Glutamatergic neuron (in vitro differentiated cells): ENCODE measurements around the gene PPP6R3. TPM values are rescaled to one million over a fixed set of nuclear protein-coding genes. Genes with fewer than 3 reads are reported as not detected.

Experiments used
- DNase-seq: peaks from one replicate; pipeline ENCODE4 v3.0.0; 2022
- H3K27ac Mint-ChIP-seq: one replicate; pipeline ENCODE4 v1.8.0; 2020; ENCODE audit warnings: mild to moderate bottlenecking, mixed read lengths, inconsistent platforms; ENCODE audit not compliant: unreplicated experiment
- H3K27me3 Mint-ChIP-seq: one replicate; pipeline ENCODE4 v1.8.0; 2020; ENCODE audit warnings: mild to moderate bottlenecking, moderate library complexity, mixed read lengths, inconsistent platforms; ENCODE audit not compliant: unreplicated experiment
- H3K36me3 Mint-ChIP-seq: one replicate; pipeline ENCODE4 v1.8.0; 2020; ENCODE audit warnings: mild to moderate bottlenecking, mixed read lengths, inconsistent platforms; ENCODE audit not compliant: unreplicated experiment
- H3K4me1 Mint-ChIP-seq: one replicate; pipeline ENCODE4 v1.8.0; 2020; ENCODE audit warnings: mild to moderate bottlenecking, low read depth, mixed read lengths, inconsistent platforms; ENCODE audit not compliant: unreplicated experiment
- H3K4me3 Mint-ChIP-seq: one replicate; pipeline ENCODE4 v1.8.0; 2020; ENCODE audit warnings: mild to moderate bottlenecking, mixed read lengths, inconsistent platforms; ENCODE audit not compliant: unreplicated experiment
- H3K9me3 Mint-ChIP-seq: one replicate; pipeline ENCODE4 v1.8.0; 2020; ENCODE audit warnings: mild to moderate bottlenecking, moderate library complexity, mixed read lengths, inconsistent platforms; ENCODE audit not compliant: unreplicated experiment
- total RNA-seq: library from RNA; stranded (reverse); fragmentation: NEBNext Ultra II Directional; extraction: Animal tissue kit (Norgen Biotek cat#: 25700); gene quantifications from one replicate; pipeline ENCODE4 v1.2.1, GENCODE V29; 2021; ENCODE audit not compliant: unreplicated experiment
- TF ChIP-seq, protein P1 (sequence below): fragments of 200-600 bp; sonication (generic); IDR thresholded peaks from one replicate; pipeline ENCODE4 v1.5.0; 2021; ENCODE audit not compliant: partially characterized antibody, unreplicated experiment

The PPP6R3 gene
- total RNA-seq, 1 donor from 2014 or later: 312 TPM

DNA sequence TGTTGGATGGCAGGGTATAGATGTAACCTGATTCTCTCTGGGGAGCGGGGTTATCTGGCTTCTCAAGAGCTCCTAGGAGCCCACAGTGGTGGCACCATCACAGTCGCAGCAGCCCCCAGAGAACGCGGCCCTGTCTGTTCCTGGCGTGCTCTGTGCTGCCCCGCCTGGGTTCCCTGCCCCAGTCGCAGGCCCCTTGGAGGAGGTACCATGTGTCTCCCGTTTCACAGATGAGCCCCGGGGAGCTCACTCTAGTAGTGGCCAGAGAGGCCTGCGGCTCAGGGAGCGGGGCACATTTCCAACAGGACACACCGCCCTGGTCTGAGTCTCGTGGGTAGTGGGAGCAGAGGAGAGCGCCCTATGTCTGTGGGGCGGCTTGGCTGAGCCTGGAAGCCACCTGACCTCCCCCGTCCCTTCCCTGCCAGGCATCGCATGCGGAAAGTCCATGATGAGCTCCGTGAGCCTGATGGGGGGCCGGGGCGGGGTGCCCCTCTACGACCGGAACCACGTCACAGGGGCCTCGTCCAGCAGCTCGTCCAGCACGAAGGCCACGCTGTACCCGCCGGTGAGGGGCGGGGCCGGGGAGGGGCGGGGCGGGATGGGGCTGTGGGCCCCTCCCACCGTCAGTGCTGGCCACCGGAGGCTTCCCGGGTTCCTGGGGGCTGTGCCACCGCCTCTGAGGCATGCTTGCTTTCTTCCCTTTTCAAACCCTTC is 21.0 kb upstream of the PPP6R3 start:
- H3K4me1 Mint-ChIP-seq: peaks cover 22% of the 10 kb centered on the region
- TF ChIP-seq, protein P1, sequence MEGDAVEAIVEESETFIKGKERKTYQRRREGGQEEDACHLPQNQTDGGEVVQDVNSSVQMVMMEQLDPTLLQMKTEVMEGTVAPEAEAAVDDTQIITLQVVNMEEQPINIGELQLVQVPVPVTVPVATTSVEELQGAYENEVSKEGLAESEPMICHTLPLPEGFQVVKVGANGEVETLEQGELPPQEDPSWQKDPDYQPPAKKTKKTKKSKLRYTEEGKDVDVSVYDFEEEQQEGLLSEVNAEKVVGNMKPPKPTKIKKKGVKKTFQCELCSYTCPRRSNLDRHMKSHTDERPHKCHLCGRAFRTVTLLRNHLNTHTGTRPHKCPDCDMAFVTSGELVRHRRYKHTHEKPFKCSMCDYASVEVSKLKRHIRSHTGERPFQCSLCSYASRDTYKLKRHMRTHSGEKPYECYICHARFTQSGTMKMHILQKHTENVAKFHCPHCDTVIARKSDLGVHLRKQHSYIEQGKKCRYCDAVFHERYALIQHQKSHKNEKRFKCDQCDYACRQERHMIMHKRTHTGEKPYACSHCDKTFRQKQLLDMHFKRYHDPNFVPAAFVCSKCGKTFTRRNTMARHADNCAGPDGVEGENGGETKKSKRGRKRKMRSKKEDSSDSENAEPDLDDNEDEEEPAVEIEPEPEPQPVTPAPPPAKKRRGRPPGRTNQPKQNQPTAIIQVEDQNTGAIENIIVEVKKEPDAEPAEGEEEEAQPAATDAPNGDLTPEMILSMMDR: no peak
- peaks cover 11% of the 10 kb centered on the region for H3K27me3 Mint-ChIP-seq
- H3K4me3 Mint-ChIP-seq: no peak overlapping the region
- no peaks in the 10 kb centered on the region for H3K36me3 Mint-ChIP-seq
- DNase-seq: no peak
- H3K27ac Mint-ChIP-seq: peak overlapping the region; percentile 22
- H3K9me3 Mint-ChIP-seq: peaks cover 9% of the 10 kb centered on the region

DNA sequence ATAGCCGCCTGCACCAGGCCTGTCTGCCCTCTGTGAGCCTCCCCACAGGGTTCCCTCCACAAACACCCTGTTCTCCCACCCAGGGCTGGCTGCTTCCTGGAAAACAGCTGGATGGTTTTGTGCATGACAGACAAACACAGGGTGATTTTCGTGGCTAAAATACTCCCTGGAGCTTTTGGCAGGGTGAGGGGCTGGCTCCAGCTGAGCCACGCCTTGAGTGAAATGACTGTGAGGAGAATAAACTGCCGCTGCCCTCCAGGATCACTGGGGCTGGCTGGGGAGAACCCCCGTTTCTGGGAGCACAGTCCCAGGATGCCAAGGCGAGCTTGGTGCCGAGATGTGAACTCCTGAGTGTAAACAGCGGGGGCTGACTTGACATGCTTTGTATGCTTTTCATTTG is 20.3 kb upstream of the PPP6R3 start:
- TF ChIP-seq, protein P1: no peak
- peaks cover 9% of the 10 kb centered on the region for H3K9me3 Mint-ChIP-seq
- peaks cover 11% of the 10 kb centered on the region for H3K27me3 Mint-ChIP-seq
- H3K36me3 Mint-ChIP-seq: no peaks in the 10 kb centered on the region
- H3K27ac Mint-ChIP-seq: no peak overlapping the region
- DNase-seq: no peak
- H3K4me1 Mint-ChIP-seq: peaks cover 22% of the 10 kb centered on the region
- H3K4me3 Mint-ChIP-seq: no peak overlapping the region

DNA sequence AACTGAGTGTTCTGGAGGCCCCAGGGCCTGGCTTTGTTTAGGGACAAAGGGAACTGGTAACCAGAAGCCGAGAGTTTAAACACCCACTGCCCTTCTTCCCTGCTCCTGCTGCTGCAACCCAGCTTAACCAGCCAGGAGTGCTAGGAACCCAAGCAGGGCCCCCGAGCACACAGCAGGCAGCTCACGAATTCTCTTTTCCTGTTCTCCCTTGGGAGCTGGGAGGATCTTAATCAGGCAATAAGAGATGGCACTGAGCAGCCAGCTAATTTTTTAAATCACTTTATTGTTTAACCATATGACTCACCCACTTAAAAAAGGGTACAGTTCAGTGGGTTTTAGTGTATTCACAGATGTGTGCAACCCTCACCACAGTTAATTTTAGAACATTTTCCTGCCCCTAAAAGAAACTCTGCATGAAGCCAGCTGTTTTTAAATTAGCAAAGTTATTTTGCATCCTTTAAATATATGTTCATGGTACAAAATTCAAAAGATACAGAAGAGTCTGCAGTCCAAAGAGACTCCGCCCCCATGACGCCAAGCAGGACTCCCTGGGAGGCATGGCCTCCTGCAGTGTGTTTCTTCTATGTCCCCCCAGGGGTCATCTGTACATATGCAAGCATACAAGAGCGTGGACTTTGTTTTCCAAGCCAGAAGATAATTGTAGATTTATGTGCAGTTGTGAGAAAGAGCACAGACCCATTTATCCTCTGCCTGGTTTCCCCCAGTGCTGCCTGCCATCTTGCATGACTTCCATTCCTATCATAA is 18.9 kb upstream of the PPP6R3 start:
- H3K9me3 Mint-ChIP-seq: peaks cover 9% of the 10 kb centered on the region
- peaks cover 21% of the 10 kb centered on the region for H3K4me1 Mint-ChIP-seq
- H3K36me3 Mint-ChIP-seq: no peaks in the 10 kb centered on the region
- peak overlapping the region; percentile 17 for H3K27ac Mint-ChIP-seq
- H3K4me3 Mint-ChIP-seq: no peak overlapping the region
- TF ChIP-seq, protein P1: no peak
- peaks cover 12% of the 10 kb centered on the region for H3K27me3 Mint-ChIP-seq
- DNase-seq: no peak

DNA sequence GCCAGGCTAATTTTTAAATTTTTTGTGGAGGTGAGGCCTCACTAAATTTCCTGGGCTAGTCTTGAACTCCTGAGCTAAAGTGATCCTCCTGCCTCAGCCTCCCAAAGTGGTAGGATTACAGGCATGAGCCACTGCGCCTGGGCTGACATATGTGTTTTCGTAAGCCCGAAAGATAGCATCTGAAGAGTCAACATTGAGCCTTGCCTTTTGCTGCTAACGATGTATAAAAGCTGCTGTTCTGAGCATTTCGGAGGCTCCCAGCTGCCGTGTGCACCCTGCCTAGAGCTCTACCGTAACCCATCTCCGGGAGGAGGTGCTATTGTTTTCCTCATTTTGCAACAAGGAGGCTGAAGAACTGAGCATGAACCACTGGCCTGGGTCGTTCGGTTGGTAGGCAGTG is 18.1 kb upstream of the PPP6R3 start:
- TF ChIP-seq, protein P1: no peak
- Mint-ChIP-seq H3K27ac (peak overlapping the region; percentile 52), H3K36me3 (no peaks in the 10 kb centered on the region), H3K4me3 (no peak overlapping the region), H3K9me3 (peaks cover 5% of the 10 kb centered on the region), H3K27me3 (peaks cover 10% of the 10 kb centered on the region), H3K4me1 (peaks cover 13% of the 10 kb centered on the region)
- no peak for DNase-seq

DNA sequence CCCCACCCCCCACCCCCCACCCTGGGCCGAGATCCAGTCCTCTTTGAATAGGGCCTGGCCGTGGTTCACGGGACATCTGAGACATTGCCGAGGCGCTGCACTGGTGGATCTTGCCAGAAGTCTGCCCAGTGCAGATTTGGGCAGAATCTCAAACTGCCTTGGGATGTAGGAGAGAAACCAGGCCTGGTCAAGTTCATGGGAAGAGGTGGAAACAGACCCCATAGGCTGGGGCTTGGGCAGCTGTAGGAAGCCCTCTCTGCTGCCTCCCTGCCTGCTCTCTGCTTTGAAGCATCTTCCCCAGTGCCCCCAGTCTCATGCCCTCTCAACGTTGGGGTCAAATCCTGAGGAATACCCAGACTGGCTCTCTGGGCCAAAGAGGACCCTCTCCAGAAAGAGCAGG is 16.0 kb upstream of the PPP6R3 start:
- H3K27ac Mint-ChIP-seq: no peak overlapping the region
- DNase-seq: no peak

More for the DNA sequence above, 16.0 kb upstream of the PPP6R3 start:
- TF ChIP-seq, protein P1: no peak
- H3K4me3 Mint-ChIP-seq: no peak overlapping the region
- H3K4me1 Mint-ChIP-seq: peaks cover 9% of the 10 kb centered on the region
- H3K9me3 Mint-ChIP-seq: peaks cover 5% of the 10 kb centered on the region
- peaks cover 9% of the 10 kb centered on the region for H3K27me3 Mint-ChIP-seq
- H3K36me3 Mint-ChIP-seq: no peaks in the 10 kb centered on the region
